Measurements from ENCODE around the gene BPIFB3.

Gene BPIFB3

GRCh38 chr20:33062825-33063149, 9.1 kb downstream of the BPIFB3 start:
- ATAC-seq (ENCODE audit: low read depth) (no peak), DNase-seq (ENCODE audit: low spot score) (peak; percentile 68)
- no peak for TF ChIP-seq CTCF (IDR thresholded peaks at IDR 0.05; ENCODE audit: poor library complexity, severe bottlenecking)
- Histone ChIP-seq H3K27me3 (ENCODE audit: insufficient read depth, poor library complexity, severe bottlenecking) (no peaks in the 10 kb centered on the region), H3K9me3 (ENCODE audit: severe bottlenecking) (no peaks in the 10 kb centered on the region), H3K27ac (ENCODE audit: poor library complexity, severe bottlenecking) (no peak overlapping the region), H3K4me1 (ENCODE audit: insufficient read depth, poor library complexity, severe bottlenecking) (no peaks in the 10 kb centered on the region), H3K4me3 (ENCODE audit: severe bottlenecking) (no peak overlapping the region), H3K36me3 (ENCODE audit: low read depth) (no peaks in the 10 kb centered on the region)

GRCh38 chr20:33063271-33063670, 9.6 kb downstream of the BPIFB3 start:
- Histone ChIP-seq H3K36me3 (ENCODE audit: low read depth) (no peaks in the 10 kb centered on the region), H3K4me1 (ENCODE audit: insufficient read depth, poor library complexity, severe bottlenecking) (no peaks in the 10 kb centered on the region), H3K9me3 (ENCODE audit: severe bottlenecking) (no peaks in the 10 kb centered on the region), H3K27ac (ENCODE audit: poor library complexity, severe bottlenecking) (no peak overlapping the region), H3K27me3 (ENCODE audit: insufficient read depth, poor library complexity, severe bottlenecking) (no peaks in the 10 kb centered on the region), H3K4me3 (ENCODE audit: severe bottlenecking) (no peak overlapping the region)
- DNase-seq (ENCODE audit: low spot score) (peak; percentile 75), ATAC-seq (ENCODE audit: low read depth) (no peak)
- TF ChIP-seq CTCF (IDR thresholded peaks at IDR 0.05; ENCODE audit: poor library complexity, severe bottlenecking), result no peak

DNA sequence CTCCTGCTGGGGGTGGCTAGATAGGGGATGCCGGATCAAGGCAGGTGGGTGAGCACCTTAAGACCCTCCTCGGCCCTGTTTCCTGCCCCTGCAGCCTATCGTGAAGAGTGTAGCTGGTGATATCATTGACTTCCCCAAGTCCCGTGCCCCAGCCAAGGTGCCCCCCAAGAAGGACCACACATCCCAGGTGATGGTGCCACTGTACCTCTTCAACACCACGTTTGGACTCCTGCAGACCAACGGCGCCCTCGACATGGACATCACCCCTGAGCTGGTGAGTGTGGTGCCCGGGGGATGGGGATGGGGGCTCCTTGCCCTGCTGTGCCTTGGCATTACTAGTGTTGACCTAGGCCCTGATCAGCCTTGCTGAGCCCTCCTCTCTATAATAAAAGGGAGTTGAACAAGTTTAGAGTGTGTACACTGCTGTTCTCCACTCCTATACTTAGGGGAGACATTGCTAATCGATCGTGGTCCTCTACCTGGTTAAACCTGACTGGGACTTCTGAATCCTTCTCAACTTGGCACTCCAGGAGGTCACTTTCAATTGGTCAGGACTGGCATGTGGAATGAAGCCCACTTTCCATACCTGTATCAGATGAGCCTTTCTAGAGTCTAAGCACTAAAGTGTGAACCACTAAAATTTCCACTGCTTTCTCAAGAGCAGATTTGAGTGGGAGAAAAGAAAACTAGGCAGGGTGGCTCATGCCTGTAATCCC, 11.0 kb downstream of the BPIFB3 start:
- Histone ChIP-seq H3K27me3 (ENCODE audit: insufficient read depth, poor library complexity, severe bottlenecking) (no peaks in the 10 kb centered on the region), H3K36me3 (ENCODE audit: low read depth) (no peaks in the 10 kb centered on the region), H3K4me3 (ENCODE audit: severe bottlenecking) (no peak overlapping the region), H3K9me3 (ENCODE audit: severe bottlenecking) (no peaks in the 10 kb centered on the region), H3K27ac (ENCODE audit: poor library complexity, severe bottlenecking) (no peak overlapping the region), H3K4me1 (ENCODE audit: insufficient read depth, poor library complexity, severe bottlenecking) (no peaks in the 10 kb centered on the region)
- ATAC-seq (ENCODE audit: low read depth) (no peak), DNase-seq (ENCODE audit: low spot score) (peak; percentile 84)
- no peak for TF ChIP-seq CTCF (IDR thresholded peaks at IDR 0.05; ENCODE audit: poor library complexity, severe bottlenecking)

- no peak overlapping the region for H3K4me3 ChIP-seq (ENCODE audit: severe bottlenecking)
- no peaks in the 10 kb centered on the region for H3K36me3 ChIP-seq (ENCODE audit: low read depth)
- no peaks in the 10 kb centered on the region for H3K4me1 ChIP-seq (ENCODE audit: insufficient read depth, poor library complexity, severe bottlenecking)
- H3K9me3 ChIP-seq (ENCODE audit: severe bottlenecking), result no peaks in the 10 kb centered on the region
- H3K27me3 ChIP-seq (ENCODE audit: insufficient read depth, poor library complexity, severe bottlenecking), result no peaks in the 10 kb centered on the region
- ATAC-seq (ENCODE audit: low read depth) (peak; percentile 84), DNase-seq (ENCODE audit: low spot score) (peak; percentile 86)
- no peak for TF ChIP-seq CTCF (IDR thresholded peaks at IDR 0.05; ENCODE audit: poor library complexity, severe bottlenecking)
- no peak overlapping the region for H3K27ac ChIP-seq (ENCODE audit: poor library complexity, severe bottlenecking)
Measured at GRCh38 chr20:33065785-33066184, 12.1 kb downstream of the BPIFB3 start.

DNA sequence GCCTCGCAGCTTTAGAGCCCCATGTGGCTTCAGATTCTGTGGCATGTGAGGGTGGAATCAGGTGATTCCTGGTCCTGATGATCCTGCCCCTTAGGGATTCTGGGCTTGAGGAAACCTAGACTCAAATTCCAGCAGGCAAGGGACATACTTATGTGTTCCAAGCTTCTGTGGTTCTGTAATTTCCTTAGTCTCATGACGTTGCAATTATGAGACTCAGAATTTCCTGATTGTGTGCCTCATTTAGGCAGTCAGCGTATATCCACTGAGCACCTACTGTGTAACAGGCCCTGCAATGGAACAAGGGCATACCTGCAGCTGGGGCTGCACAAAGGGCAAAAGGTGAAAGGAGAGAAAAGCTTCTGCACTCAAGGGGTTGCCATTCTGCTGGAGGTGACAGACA, 14.1 kb downstream of the BPIFB3 start:
- H3K4me3 ChIP-seq (ENCODE audit: severe bottlenecking), result no peak overlapping the region
- H3K36me3 ChIP-seq (ENCODE audit: low read depth), result no peaks in the 10 kb centered on the region
- no peaks in the 10 kb centered on the region for H3K4me1 ChIP-seq (ENCODE audit: insufficient read depth, poor library complexity, severe bottlenecking)
- ATAC-seq (ENCODE audit: low read depth) (no peak), DNase-seq (ENCODE audit: low spot score) (no peak)
- H3K9me3 ChIP-seq (ENCODE audit: severe bottlenecking), result no peaks in the 10 kb centered on the region
- no peak for TF ChIP-seq CTCF (IDR thresholded peaks at IDR 0.05; ENCODE audit: poor library complexity, severe bottlenecking)
- no peak overlapping the region for H3K27ac ChIP-seq (ENCODE audit: poor library complexity, severe bottlenecking)
- H3K27me3 ChIP-seq (ENCODE audit: insufficient read depth, poor library complexity, severe bottlenecking), result no peaks in the 10 kb centered on the region
